ENCODE results near the gene FGL2.
"Not testable (repeated sequence)": the region's sequence is repeated elsewhere in the genome, so short reads cannot be mapped to it uniquely, and the experiment has no call there.

The FGL2 gene

GRCh38 chr7:77154917-77155464, 44.6 kb downstream of the FGL2 start:
- not testable (repeated sequence) for DNase-seq

- DNase-seq, result not testable (repeated sequence)
These were observed 47.4 kb downstream of the FGL2 start for GRCh38 chr7:77152232-77152631.

All from DMS79 (cell line).